Sigmoid colon (tissue), 7 donors: ENCODE data around the gene NEMP2. TPM values are rescaled to one million over a fixed set of nuclear protein-coding genes. Genes with fewer than 3 reads are reported as not detected.

ENCODE experiments used
- DNase-seq: peaks from one replicate; pipeline ENCODE4 v3.0.0-alpha.2; 2019
- H3K27ac ChIP-seq, 4 donors: fragments of 200-600 bp; sonication (generic); one replicate each; pipeline ENCODE4 v1.5.1; 2016 to 2019; ENCODE audit warnings: mild to moderate bottlenecking in 1 of 4
- H3K27me3 ChIP-seq, 3 donors: fragments of 200-600 bp; sonication (generic); one replicate each; pipeline ENCODE4 v1.5.1; 2019; ENCODE audit warnings: mild to moderate bottlenecking in 1 of 3
- H3K36me3 ChIP-seq, 4 donors: fragments of 200-600 bp; sonication (generic); one replicate each; pipeline ENCODE4 v1.5.1; 2016 to 2019
- H3K4me1 ChIP-seq, 4 donors: fragments of 200-600 bp; sonication (generic); one replicate each; pipeline ENCODE4 v1.5.1; 2017 to 2019
- H3K4me3 ChIP-seq, 4 donors: fragments of 200-600 bp; sonication (generic); one replicate each; pipeline ENCODE4 v1.5.1; 2017 to 2019; ENCODE audit warnings: mild to moderate bottlenecking in 2 of 4, moderate library complexity in 1 of 4
- H3K9me3 ChIP-seq, 4 donors: fragments of 200-600 bp in 3 of 4; sonication (generic) in 3 of 4; one replicate each; pipeline versions ENCODE4 v1.5.1 to v1.6.1; 2013 to 2019
- EP300 ChIP-seq, 4 donors: sonication (generic); formaldehyde crosslinking; IDR thresholded peaks; one replicate each; pipeline ENCODE4 v1.6.1; 2017; ENCODE audit warnings: antibody characterized with exemption in 4 of 4
- POLR2A ChIP-seq, 2 donors: fragments of 450-650 bp; IDR thresholded peaks; one replicate each; pipeline ENCODE4 v1.6.1; 2016; ENCODE audit warnings: antibody characterized with exemption in 2 of 2, mild to moderate bottlenecking in 2 of 2, moderate library complexity in 2 of 2
- POLR2AphosphoS5 ChIP-seq, 4 donors: sonication (generic); formaldehyde crosslinking; IDR thresholded peaks; one replicate each; pipeline ENCODE4 v1.6.1; 2017; ENCODE audit warnings: antibody characterized with exemption in 4 of 4
- WGBS, 2 donors: extraction: QIAGEN DNeasy Blood & Tissue Kit; methylation state at CpG; one replicate each; pipeline ENCODE4 v1.1.7; 2013; 5-methylcytosine and 5-hydroxymethylcytosine counted together
- intact Hi-C: fragments of 100-400 bp; cut with DNase I; formaldehyde crosslinking; loops from one replicate; pipeline ENCODE4 v1.15.1; 2023
- polyA plus RNA-seq, 3 donors: library from polyadenylated mRNA; stranded (reverse); fragments of 200-250 nt; gene quantifications; one replicate each; pipeline ENCODE4 v1.2.3, GENCODE V29; 2013
- total RNA-seq, 4 donors: library from RNA; depleted of rRNA; stranded (reverse); fragments of >200 nt; gene quantifications; one replicate each; pipeline ENCODE4 v1.1.0, GENCODE V29; 2016
- TF ChIP-seq, protein P1 (sequence below), 4 experiments: fragments of 450-650 bp in 3 of 4; fragments of 200-600 bp in 1 of 4; IDR thresholded peaks; one replicate each; pipeline ENCODE4 v1.5.1; 2016 to 2019; ENCODE audit warnings: antibody characterized with exemption in 4 of 4, mild to moderate bottlenecking in 3 of 4, moderate library complexity in 2 of 4
- donor health status: healthy with polysubstance abuse.
- donor health status: Bipolar disorder and iron deficiency.
- donor health status: healthy.

Gene NEMP2
- total and polyA plus RNA-seq, 7 donors, result 0.23 to 6.8 (median 3.1) TPM

DNA sequence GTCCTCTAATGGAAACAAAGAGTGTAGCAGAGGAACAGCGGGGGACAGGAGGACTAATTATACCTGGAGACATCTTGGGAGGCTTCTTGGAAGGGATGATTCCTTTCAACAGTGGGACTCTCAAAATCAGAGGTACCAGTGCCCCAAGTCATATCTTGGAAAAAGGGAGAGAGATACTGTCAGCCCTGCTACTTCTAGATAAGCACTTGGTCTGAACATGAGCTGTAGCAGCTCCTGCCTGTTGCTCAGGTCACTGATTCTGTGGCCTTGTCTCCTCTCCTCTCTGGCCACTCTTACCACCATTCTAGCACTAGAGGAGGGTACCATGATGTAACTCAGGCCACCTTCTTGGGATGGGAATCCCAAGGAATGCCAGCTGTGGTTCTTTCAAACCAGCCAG lies 71.9 kb downstream of the NEMP2 start:
- H3K4me1 ChIP-seq, result peaks cover 0 to 11% (median 10%) of the 10 kb centered on the region in 4 donors
- H3K27ac ChIP-seq, result no peak overlapping the region
- intact Hi-C loops, result no loop called here
- WGBS, 2 donors, result 92 to 99% methylated on average over 1 of the region's 1 CpG
- no peak for DNase-seq
- no peaks in the 10 kb centered on the region for H3K27me3 ChIP-seq
- no peaks in the 10 kb centered on the region for H3K36me3 ChIP-seq
- TF ChIP-seq EP300 (IDR thresholded peaks at IDR 0.05), result no peak
- no peak for TF ChIP-seq POLR2AphosphoS5 (IDR thresholded peaks at IDR 0.05)
- TF ChIP-seq, protein P1, sequence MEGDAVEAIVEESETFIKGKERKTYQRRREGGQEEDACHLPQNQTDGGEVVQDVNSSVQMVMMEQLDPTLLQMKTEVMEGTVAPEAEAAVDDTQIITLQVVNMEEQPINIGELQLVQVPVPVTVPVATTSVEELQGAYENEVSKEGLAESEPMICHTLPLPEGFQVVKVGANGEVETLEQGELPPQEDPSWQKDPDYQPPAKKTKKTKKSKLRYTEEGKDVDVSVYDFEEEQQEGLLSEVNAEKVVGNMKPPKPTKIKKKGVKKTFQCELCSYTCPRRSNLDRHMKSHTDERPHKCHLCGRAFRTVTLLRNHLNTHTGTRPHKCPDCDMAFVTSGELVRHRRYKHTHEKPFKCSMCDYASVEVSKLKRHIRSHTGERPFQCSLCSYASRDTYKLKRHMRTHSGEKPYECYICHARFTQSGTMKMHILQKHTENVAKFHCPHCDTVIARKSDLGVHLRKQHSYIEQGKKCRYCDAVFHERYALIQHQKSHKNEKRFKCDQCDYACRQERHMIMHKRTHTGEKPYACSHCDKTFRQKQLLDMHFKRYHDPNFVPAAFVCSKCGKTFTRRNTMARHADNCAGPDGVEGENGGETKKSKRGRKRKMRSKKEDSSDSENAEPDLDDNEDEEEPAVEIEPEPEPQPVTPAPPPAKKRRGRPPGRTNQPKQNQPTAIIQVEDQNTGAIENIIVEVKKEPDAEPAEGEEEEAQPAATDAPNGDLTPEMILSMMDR (IDR thresholded peaks at IDR 0.05), result no peak
- no peak for TF ChIP-seq POLR2A (IDR thresholded peaks at IDR 0.05)
- no peak overlapping the region for H3K4me3 ChIP-seq
- no peaks in the 10 kb centered on the region for H3K9me3 ChIP-seq

DNA sequence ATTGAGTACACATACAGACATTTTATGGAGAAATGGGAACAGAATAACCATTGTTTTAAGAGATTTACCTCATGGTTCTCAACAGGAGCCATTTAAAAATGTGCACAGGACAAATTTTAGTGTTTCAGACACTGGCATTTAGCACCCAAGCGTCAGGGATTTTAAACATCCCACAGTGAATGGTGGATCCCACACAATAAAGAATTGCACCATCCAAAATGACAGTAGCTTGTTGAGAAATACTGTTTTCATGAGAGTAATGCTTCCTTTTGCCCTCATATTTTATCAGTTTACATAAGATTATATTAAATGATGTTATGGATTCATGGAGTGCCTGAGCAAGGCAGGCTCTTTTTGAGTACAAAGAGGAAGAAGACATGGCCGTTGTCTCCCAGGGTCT lies 72.3 kb downstream of the NEMP2 start:
- 94% methylated on average over 2 of the region's 2 CpGs for WGBS, 2 donors

DNA sequence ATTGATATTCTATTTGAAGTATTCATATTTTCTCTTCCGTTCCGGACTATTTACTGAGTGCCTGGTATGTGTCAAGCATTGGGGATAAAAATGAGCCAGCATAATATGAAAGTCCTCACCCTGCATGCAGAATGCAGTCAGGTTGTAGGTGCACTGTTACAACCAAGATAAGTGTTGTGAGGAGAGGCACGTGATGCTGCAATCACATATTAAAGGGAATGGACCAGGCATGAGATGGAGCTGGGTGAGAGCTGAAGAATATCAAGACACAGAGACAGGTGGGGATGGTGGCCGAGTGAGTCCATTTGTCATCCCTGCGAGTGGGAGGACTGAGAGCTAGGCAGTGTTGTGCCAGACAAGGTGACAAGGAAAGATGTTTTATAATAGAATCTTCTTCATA lies 74.0 kb downstream of the NEMP2 start:
- no peak for DNase-seq
- no peaks in the 10 kb centered on the region for H3K9me3 ChIP-seq
- H3K27ac ChIP-seq, result no peak overlapping the region
- H3K27me3 ChIP-seq, result no peaks in the 10 kb centered on the region
- no peaks in the 10 kb centered on the region for H3K36me3 ChIP-seq
- WGBS, 2 donors, result 78 to 97% methylated on average over 5 of the region's 5 CpGs
- no peak overlapping the region for H3K4me3 ChIP-seq
- intact Hi-C loops, result no loop called here
- H3K4me1 ChIP-seq, result no peaks in the 10 kb centered on the region
- TF ChIP-seq POLR2A (IDR thresholded peaks at IDR 0.05) (no peak), POLR2AphosphoS5 (IDR thresholded peaks at IDR 0.05) (no peak), EP300 (IDR thresholded peaks at IDR 0.05) (no peak)
- TF ChIP-seq, protein P1 (IDR thresholded peaks at IDR 0.05), result no peak

More for the DNA sequence above, 72.3 kb downstream of the NEMP2 start:
- Histone ChIP-seq H3K4me3 (no peak overlapping the region), H3K36me3 (no peaks in the 10 kb centered on the region), H3K27ac (no peak overlapping the region), H3K27me3 (no peaks in the 10 kb centered on the region), H3K9me3 (no peaks in the 10 kb centered on the region), H3K4me1 (peaks cover 0 to 7% (median 6%) of the 10 kb centered on the region in 4 donors)
- intact Hi-C loops, result no loop called here
- TF ChIP-seq, protein P1 (IDR thresholded peaks at IDR 0.05), result no peak
- TF ChIP-seq POLR2A (IDR thresholded peaks at IDR 0.05) (no peak), POLR2AphosphoS5 (IDR thresholded peaks at IDR 0.05) (no peak), EP300 (IDR thresholded peaks at IDR 0.05) (no peak)
- DNase-seq, result no peak

DNA sequence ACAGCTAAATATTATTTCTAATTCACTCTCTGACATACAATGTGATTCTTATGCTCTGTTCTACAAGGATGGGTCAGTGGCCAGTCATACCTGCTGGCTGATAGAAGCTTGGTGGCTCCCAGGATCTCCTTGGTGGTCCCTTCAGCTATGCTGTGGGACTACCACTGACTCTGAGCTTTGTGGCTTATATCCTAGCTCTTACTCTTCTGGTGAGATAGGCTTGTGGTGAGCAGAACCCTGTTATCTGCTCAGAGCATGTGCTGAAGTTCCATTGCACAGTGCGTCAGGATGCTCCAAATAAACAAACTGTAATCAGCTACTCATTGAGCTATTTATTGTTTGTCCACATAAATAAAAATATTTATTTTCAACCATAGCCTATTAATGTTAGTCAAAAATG lies 74.6 kb downstream of the NEMP2 start:
- Histone ChIP-seq H3K27ac (no peak overlapping the region), H3K9me3 (no peaks in the 10 kb centered on the region), H3K4me3 (no peak overlapping the region), H3K36me3 (no peaks in the 10 kb centered on the region), H3K4me1 (no peaks in the 10 kb centered on the region), H3K27me3 (no peaks in the 10 kb centered on the region)
- intact Hi-C loops, result no loop called here
- no peak for DNase-seq
- WGBS, 2 donors, result 87 to 94% methylated on average over 1 of the region's 1 CpG
- TF ChIP-seq, protein P1 (IDR thresholded peaks at IDR 0.05), result no peak
- no peak for TF ChIP-seq POLR2A (IDR thresholded peaks at IDR 0.05)
- no peak for TF ChIP-seq POLR2AphosphoS5 (IDR thresholded peaks at IDR 0.05)
- no peak for TF ChIP-seq EP300 (IDR thresholded peaks at IDR 0.05)
